ENCODE data around the gene PLEKHA6.

DNA sequence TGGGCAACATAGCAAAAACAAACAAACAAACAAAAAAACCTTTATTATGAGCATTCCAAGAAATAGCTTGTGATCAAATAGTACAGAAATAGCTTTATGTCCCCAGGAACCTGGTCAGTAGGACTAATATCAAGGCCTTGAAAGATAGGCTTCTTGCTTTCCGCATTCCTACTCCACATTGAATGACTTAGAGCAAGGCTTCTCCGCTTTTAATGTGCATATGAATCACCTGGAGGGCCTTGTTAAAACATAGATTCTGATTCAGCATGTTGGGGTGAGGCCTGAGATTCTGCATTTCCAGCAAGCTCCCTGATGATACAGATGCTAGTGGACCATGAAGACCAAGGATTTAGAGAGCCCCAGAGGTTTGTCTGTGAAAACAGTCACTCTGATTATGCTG lies 17.4 kb downstream of the PLEKHA6 start:
- no peak for TF ChIP-seq POLR2A (IDR thresholded peaks at IDR 0.05)
- TF ChIP-seq, protein P1, sequence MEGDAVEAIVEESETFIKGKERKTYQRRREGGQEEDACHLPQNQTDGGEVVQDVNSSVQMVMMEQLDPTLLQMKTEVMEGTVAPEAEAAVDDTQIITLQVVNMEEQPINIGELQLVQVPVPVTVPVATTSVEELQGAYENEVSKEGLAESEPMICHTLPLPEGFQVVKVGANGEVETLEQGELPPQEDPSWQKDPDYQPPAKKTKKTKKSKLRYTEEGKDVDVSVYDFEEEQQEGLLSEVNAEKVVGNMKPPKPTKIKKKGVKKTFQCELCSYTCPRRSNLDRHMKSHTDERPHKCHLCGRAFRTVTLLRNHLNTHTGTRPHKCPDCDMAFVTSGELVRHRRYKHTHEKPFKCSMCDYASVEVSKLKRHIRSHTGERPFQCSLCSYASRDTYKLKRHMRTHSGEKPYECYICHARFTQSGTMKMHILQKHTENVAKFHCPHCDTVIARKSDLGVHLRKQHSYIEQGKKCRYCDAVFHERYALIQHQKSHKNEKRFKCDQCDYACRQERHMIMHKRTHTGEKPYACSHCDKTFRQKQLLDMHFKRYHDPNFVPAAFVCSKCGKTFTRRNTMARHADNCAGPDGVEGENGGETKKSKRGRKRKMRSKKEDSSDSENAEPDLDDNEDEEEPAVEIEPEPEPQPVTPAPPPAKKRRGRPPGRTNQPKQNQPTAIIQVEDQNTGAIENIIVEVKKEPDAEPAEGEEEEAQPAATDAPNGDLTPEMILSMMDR (IDR thresholded peaks at IDR 0.05 in 8 of 11, conservative IDR thresholded peaks at IDR 0.05 in 3 of 11), result no peak
